Fibroblast of the aortic adventitia (primary cell): Measurements from ENCODE around the gene PODNL1. TPM values are rescaled to one million over a fixed set of nuclear protein-coding genes. Genes with fewer than 3 reads are reported as not detected.
A peak's percentile ranks its signal among the peaks of the same experiment; 100 is the strongest.

Experiments used
- DNase-seq: peaks from one replicate; pipeline ENCODE4 v3.0.0-alpha.2; 2010; ENCODE audit warnings: low read depth
- H3K4me3 ChIP-seq: 2 replicates; pipeline ENCODE4 v1.5.1; 2011; ENCODE audit warnings: low read depth, mild to moderate bottlenecking, control low read depth, low read length, moderate library complexity
- total RNA-seq: library from RNA; depleted of rRNA; stranded (reverse); fragments of >200 nt; gene quantifications from 2 replicates; pipeline ENCODE4 v1.2.3, GENCODE V29; 2012; ENCODE audit warnings: low replicate concordance
- TF ChIP-seq, protein P1 (sequence below): IDR thresholded peaks from 2 replicates; pipeline ENCODE4 v1.5.1; 2011; ENCODE audit warnings: mild to moderate bottlenecking, low read length, control low read depth, inconsistent platforms; ENCODE audit not compliant: insufficient read depth

PODNL1 gene
- total RNA-seq, 1 donor = 0.90 TPM

DNA sequence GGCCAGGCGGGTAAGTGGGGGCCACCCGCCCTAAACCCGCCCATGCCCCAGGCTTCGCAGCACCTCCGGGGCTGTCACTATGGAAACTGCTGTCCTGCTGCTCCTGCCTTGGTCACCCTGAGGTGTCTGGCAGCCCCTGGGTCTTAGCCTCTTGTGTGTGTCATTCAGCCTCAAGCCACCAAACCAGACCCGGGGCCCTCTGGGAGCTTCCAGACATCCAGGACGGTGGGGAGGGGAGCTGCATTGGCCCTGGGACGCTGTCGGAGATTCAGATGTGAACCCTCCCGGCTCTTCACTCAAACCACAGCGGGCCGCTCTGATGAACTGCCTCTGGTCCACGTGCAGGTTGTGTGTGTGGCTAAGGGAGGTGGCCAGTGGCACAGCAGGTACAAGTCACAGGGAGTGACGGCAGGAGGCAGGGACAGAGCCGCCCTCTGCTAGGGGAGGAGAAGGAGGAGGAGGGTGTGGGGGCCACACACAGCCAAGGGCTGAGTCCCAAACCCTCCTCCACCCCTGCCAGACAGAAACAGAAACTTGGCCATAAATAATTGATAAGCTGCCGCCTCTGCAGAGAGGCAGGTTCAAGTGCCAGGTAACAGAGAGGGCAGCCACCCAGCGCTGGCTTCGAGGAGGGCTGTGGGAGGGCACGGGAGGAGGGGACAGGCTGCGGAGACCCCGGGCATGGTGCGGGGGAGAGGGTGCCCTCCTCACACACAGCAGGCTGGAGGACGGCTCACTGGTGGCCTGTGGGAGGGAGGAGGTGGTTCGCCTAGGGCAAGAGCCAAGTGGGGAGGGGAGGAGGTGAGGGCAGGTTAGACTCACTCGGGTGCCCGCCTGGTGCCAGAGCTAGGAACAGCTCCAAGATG is 53.3 kb downstream of the PODNL1 start:
- no peak overlapping the region for H3K4me3 ChIP-seq
- no peak for DNase-seq
- TF ChIP-seq, protein P1, sequence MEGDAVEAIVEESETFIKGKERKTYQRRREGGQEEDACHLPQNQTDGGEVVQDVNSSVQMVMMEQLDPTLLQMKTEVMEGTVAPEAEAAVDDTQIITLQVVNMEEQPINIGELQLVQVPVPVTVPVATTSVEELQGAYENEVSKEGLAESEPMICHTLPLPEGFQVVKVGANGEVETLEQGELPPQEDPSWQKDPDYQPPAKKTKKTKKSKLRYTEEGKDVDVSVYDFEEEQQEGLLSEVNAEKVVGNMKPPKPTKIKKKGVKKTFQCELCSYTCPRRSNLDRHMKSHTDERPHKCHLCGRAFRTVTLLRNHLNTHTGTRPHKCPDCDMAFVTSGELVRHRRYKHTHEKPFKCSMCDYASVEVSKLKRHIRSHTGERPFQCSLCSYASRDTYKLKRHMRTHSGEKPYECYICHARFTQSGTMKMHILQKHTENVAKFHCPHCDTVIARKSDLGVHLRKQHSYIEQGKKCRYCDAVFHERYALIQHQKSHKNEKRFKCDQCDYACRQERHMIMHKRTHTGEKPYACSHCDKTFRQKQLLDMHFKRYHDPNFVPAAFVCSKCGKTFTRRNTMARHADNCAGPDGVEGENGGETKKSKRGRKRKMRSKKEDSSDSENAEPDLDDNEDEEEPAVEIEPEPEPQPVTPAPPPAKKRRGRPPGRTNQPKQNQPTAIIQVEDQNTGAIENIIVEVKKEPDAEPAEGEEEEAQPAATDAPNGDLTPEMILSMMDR = no peak

DNA sequence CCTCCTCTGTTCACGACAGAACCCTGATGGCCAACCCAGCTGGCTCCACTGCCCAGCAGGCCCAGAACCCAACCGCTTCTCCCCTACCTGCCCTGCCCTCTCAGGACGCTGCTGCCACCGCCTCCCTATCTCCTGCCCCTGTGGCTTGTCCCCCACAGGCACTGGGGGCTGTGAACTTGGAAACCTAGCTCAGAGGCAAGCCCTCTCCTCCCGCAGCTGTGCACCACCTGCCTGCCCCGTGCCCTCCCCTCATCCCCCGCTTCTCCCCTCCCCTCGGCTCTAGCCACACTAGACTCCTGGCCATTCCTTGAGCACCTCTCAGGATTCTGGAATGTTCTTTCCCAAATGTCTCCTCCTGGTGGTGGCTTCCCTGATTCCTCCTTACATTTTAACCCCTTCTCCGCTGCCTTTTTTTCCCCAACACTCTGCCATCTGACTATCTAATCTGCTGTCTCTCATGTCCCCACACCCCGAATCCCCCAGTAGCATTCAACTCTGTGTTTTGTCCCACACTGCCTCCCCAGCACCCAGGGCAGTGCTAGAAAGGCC is 54.6 kb downstream of the PODNL1 start:
- no peak overlapping the region for H3K4me3 ChIP-seq
- TF ChIP-seq, protein P1 = peak; percentile 17
- no peak for DNase-seq

DNA sequence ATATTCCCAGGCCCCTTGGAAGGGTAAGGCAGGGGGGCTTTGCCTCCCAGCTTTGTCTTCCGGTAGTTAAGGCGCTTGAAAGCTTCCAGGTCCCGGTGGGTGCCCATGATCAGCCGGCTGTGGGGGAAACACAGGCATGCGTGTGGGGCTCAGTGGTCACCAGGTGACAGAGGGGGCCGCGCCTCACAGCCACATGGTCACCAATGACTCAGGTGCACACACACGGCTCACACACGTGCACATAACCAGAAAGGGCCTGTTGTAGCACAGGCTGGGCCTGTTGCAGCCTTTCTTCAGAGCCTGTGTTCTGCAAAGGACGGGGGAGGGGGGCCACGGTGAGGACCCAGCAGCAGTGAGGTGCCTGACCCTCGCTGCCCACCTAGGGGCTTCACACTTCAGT is 55.4 kb downstream of the PODNL1 start:
- H3K4me3 ChIP-seq = no peak overlapping the region
- no peak for DNase-seq
- TF ChIP-seq, protein P1 = no peak

DNA sequence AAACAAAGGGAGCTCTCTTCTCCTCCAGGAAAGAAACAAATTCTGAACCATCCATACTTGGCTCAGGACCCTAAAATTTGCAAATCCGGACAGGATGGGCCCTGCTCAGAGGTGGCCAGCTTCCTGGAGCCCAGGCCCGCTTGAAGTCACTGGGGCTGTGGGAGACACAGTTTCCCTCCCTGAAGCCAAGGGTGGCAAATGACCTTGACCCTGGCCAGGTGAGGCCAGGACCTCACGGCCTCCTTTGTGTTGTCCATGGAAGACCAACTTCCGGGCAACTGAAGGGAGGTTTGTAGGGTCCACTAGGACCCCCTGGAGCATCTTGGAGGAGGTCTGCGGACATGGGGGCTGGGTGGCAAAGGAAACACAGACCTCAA is 55.8 kb downstream of the PODNL1 start:
- TF ChIP-seq, protein P1 = no peak
- no peak overlapping the region for H3K4me3 ChIP-seq
- no peak for DNase-seq

DNA sequence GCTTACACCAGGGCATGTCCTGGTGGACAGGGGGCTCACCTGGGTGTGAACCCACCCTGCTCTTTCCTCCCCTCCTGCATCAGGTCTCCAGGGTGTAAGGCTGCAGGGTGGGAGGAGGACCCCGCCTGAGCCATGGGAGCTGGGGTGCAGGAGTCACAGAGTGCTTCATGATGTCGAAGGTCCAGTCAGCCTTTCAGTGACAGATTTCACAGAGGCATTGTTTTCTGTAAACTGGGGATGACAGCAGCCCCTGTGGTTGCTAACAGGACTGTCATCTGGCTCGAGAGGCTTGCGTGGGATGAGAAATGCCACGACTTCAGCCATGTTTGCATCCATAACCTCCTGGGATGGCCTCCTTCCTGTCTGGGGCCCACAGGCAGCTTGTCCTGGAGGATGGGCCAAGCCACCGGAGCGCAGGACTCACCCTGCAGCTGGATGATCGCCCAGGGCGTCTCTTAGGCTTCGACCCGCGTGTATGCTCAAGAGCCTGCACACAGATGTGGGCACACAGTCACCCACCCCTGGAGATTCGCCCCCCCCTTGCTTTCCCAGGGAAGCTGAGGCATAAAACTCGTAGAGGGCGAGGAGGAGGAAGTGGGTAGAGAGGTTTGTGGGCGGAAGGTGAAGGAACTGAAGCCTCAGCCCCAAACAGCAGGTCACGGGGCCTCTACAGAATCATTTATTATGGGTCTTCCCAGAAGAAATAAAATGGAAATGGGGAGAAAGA is 56.4 kb downstream of the PODNL1 start:
- TF ChIP-seq, protein P1 = no peak
- DNase-seq = peak; percentile 23
- no peak overlapping the region for H3K4me3 ChIP-seq

DNA sequence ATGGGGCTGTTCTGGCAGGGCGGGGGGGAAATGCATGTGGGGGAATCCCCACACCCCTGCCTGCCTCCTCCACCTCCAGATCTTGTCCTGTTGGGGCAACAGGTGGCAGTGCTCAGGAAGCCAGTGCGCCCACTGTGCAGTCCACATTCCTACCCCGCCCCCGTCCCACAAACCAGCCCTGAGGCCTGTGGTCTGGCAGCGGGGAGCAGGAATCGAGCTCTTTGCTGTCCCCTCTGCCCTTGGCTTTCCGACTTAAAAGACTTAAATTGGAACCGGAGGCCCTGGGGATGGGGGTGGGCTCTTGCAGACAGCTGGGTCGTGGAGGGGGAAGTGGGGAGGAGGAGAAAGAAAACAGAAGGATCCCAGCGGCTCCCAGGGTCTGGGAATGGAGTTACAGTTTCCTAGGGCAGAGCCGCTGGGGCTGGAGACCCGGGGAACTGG is 56.9 kb downstream of the PODNL1 start:
- H3K4me3 ChIP-seq = no peak overlapping the region
- no peak for DNase-seq
- TF ChIP-seq, protein P1 = no peak

Other genes with a start within 250 kb of the PODNL1 start
- 24.0 and 71.3 TPM in 2 replicates for gene MRI1, start 173.9 kb downstream of the PODNL1 start, total RNA-seq
- 43.3 and 78.0 TPM in 2 replicates for gene C19orf53, start 164.0 kb downstream of the PODNL1 start, total RNA-seq
- 0.57 and 6.7 TPM in 2 replicates for gene ZSWIM4, start 143.0 kb downstream of the PODNL1 start, total RNA-seq
- gene NANOS3, start 61.3 kb downstream of the PODNL1 start, total RNA-seq = 0.27 TPM in 1 of 2 replicates, not detected in the other
- gene BRME1, start 32.3 kb downstream of the PODNL1 start, total RNA-seq = 1.5 and 1.8 TPM in 2 replicates
- gene CC2D1A, start 32.2 kb downstream of the PODNL1 start, total RNA-seq = 12.5 and 16.6 TPM in 2 replicates
- gene DCAF15, start 14.1 kb upstream of the PODNL1 start, total RNA-seq = 8.3 and 12.7 TPM in 2 replicates
- gene RFX1, start 67.9 kb upstream of the PODNL1 start, total RNA-seq = 3.4 and 3.6 TPM in 2 replicates
- gene RLN3, start 89.7 kb upstream of the PODNL1 start, total RNA-seq = not detected in 2 replicates
- gene IL27RA, start 93.3 kb upstream of the PODNL1 start, total RNA-seq = 0.63 and 0.82 TPM in 2 replicates
- gene PALM3, start 123.7 kb upstream of the PODNL1 start, total RNA-seq = 0.16 TPM in 1 of 2 replicates, not detected in the other
- 0.72 TPM in 1 of 2 replicates, not detected in the other for gene MISP3, start 134.4 kb upstream of the PODNL1 start, total RNA-seq
- gene C19orf67, start 147.4 kb upstream of the PODNL1 start, total RNA-seq = 0.27 TPM in 1 of 2 replicates, not detected in the other
- gene SAMD1, start 152.3 kb upstream of the PODNL1 start, total RNA-seq = 18.5 and 40.4 TPM in 2 replicates
- 13.8 and 44.0 TPM in 2 replicates for gene PRKACA, start 179.3 kb upstream of the PODNL1 start, total RNA-seq
- gene ASF1B, start 198.2 kb upstream of the PODNL1 start, total RNA-seq = 1.7 and 32.3 TPM in 2 replicates